Measurements from ENCODE around the gene DAAM1.

GRCh38 chr14:59337141-59337611 lies 148.7 kb downstream of the DAAM1 start:
- TF ChIP-seq EP300 (IDR thresholded peaks at IDR 0.05) = peak in 1 of 2 donors; percentile 71
- TF ChIP-seq CTCF (IDR thresholded peaks at IDR 0.05) = no peak
